ENCODE measurements around the gene HLA-DRB1. TPM values are rescaled to one million over a fixed set of nuclear protein-coding genes. Genes with fewer than 3 reads are reported as not detected.

Gene HLA-DRB1
- total and polyA plus RNA-seq, 12 donors = 14.8 to 627 (median 119) TPM

DNA sequence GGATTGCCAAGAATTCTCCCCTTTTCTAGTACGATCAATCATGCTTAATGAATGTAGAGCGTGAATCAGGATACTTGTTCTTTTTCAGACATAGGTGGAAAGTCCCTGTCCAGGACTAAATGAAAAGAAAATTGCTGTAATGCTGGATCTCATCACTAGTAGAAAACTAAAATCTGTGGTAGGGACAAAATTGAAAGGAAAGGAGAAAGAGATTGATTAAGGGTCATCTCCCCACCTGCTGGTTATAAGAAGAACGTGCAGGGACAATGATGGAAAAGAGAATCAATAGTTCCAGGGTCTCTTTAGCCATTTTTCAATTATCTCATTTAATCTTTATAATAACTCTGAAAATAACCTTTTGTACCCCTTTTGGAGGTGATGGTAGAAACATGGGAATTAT is 18.7 kb upstream of the HLA-DRB1 start:
- WGBS, 4 donors = 26 to 33% (median 31%) methylated on average over 3 of the region's 3 CpGs

DNA sequence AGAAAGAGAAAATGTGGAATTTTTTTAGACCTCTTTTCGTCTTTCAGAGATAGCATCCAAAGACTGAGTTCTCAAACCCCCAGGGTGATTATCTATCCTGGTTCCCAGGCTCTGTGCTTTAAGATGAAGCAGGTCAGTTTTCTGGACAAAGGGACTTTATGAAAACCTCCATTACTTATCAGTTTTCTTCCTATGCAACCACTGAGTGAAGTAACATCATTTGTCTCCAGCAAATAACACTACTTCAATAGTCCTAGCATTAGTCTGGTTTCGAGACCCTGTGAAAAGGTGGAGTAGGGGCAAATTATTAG is 18.3 kb upstream of the HLA-DRB1 start:
- Histone ChIP-seq H3K36me3 (replicated peaks in 1 of 2) (no peaks in the 10 kb centered on the region), H3K4me1 (replicated peaks in 1 of 2) (no peaks in the 10 kb centered on the region), H3K27ac (no peak overlapping the region), H3K27me3 (no peaks in the 10 kb centered on the region), H3K9me3 (replicated peaks in 1 of 3) (no peaks in the 10 kb centered on the region), H3K4me3 (no peak overlapping the region)
- 41 to 46% (median 45%) methylated on average over 2 of the region's 2 CpGs for WGBS, 4 donors
- no peak for DNase-seq
- TF ChIP-seq, protein P1, sequence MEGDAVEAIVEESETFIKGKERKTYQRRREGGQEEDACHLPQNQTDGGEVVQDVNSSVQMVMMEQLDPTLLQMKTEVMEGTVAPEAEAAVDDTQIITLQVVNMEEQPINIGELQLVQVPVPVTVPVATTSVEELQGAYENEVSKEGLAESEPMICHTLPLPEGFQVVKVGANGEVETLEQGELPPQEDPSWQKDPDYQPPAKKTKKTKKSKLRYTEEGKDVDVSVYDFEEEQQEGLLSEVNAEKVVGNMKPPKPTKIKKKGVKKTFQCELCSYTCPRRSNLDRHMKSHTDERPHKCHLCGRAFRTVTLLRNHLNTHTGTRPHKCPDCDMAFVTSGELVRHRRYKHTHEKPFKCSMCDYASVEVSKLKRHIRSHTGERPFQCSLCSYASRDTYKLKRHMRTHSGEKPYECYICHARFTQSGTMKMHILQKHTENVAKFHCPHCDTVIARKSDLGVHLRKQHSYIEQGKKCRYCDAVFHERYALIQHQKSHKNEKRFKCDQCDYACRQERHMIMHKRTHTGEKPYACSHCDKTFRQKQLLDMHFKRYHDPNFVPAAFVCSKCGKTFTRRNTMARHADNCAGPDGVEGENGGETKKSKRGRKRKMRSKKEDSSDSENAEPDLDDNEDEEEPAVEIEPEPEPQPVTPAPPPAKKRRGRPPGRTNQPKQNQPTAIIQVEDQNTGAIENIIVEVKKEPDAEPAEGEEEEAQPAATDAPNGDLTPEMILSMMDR (IDR thresholded peaks at IDR 0.05) = no peak
- TF ChIP-seq POLR2A (IDR thresholded peaks at IDR 0.05) = no peak
- intact Hi-C loops (cut with DNase I) = no loop called here

More for the DNA sequence above, 18.7 kb upstream of the HLA-DRB1 start:
- intact Hi-C loops (cut with DNase I) = no loop called here
- H3K36me3 ChIP-seq (replicated peaks in 1 of 2) = no peaks in the 10 kb centered on the region
- no peak for DNase-seq
- H3K4me3 ChIP-seq = no peak overlapping the region
- H3K27ac ChIP-seq = no peak overlapping the region
- no peaks in the 10 kb centered on the region for H3K27me3 ChIP-seq
- H3K9me3 ChIP-seq (replicated peaks in 1 of 3) = no peaks in the 10 kb centered on the region
- no peaks in the 10 kb centered on the region for H3K4me1 ChIP-seq (replicated peaks in 1 of 2)
- no peak for TF ChIP-seq POLR2A (IDR thresholded peaks at IDR 0.05)
- TF ChIP-seq, protein P1 (IDR thresholded peaks at IDR 0.05) = no peak

GRCh38 chr6:32607263-32607987 is 17.8 kb upstream of the HLA-DRB1 start:
- 50 to 82% (median 65%) methylated on average over 3 to 4 of the region's 4 CpGs for WGBS, 4 donors
- intact Hi-C loops (cut with DNase I) = no loop called here
- H3K4me1 ChIP-seq (replicated peaks in 1 of 2) = no peaks in the 10 kb centered on the region
- no peaks in the 10 kb centered on the region for H3K9me3 ChIP-seq (replicated peaks in 1 of 3)
- DNase-seq = peak in 1 of 7 donors; percentile 7
- H3K4me3 ChIP-seq = no peak overlapping the region
- no peak overlapping the region for H3K27ac ChIP-seq
- no peak for TF ChIP-seq POLR2A (IDR thresholded peaks at IDR 0.05)
- TF ChIP-seq, protein P1 (IDR thresholded peaks at IDR 0.05) = no peak
- no peaks in the 10 kb centered on the region for H3K36me3 ChIP-seq (replicated peaks in 1 of 2)
- H3K27me3 ChIP-seq = no peaks in the 10 kb centered on the region

GRCh38 chr6:32604434-32604877 is 14.8 kb upstream of the HLA-DRB1 start:
- peak overlapping the region in 2 of 5 donors; percentile 58 to 60 for H3K27ac ChIP-seq
- no peaks in the 10 kb centered on the region for H3K4me1 ChIP-seq (replicated peaks in 1 of 2)
- DNase-seq = no peak
- H3K36me3 ChIP-seq (replicated peaks in 1 of 2) = no peaks in the 10 kb centered on the region
- no peaks in the 10 kb centered on the region for H3K27me3 ChIP-seq
- H3K9me3 ChIP-seq (replicated peaks in 1 of 3) = no peaks in the 10 kb centered on the region
- WGBS, 4 donors = 0 to 1% (median 0%) methylated on average over 3 of the region's 3 CpGs
- intact Hi-C loops (cut with DNase I) = no loop called here
- no peak for TF ChIP-seq POLR2A (IDR thresholded peaks at IDR 0.05)
- TF ChIP-seq, protein P1 (IDR thresholded peaks at IDR 0.05) = no peak
- no peak overlapping the region for H3K4me3 ChIP-seq
